Ecto neural progenitor cell (in vitro differentiated cells): ENCODE results near the gene ATP6V1G3.
"Not testable (repeated sequence)": the region's sequence is repeated elsewhere in the genome, so short reads cannot be mapped to it uniquely, and the experiment has no call there.

ENCODE experiments used
- DNase-seq: peaks from one replicate; pipeline ENCODE4 v3.0.0-alpha.2; 2018; ENCODE audit warnings: low spot score

ATP6V1G3 gene

GRCh38 chr1:198496216-198497143 lies 44.0 kb downstream of the ATP6V1G3 start:
- no peak for DNase-seq

- no peak for DNase-seq
Observed at GRCh38 chr1:198495631-198496030, 44.8 kb downstream of the ATP6V1G3 start.

- DNase-seq, result no peak
Observed at GRCh38 chr1:198494658-198495103, 45.8 kb downstream of the ATP6V1G3 start.

GRCh38 chr1:198494139-198494538 lies 46.3 kb downstream of the ATP6V1G3 start:
- no peak for DNase-seq

- DNase-seq, result no peak
Observed at GRCh38 chr1:198493329-198493728, 47.2 kb downstream of the ATP6V1G3 start.

GRCh38 chr1:198492872-198493271 lies 47.6 kb downstream of the ATP6V1G3 start:
- no peak for DNase-seq

GRCh38 chr1:198491596-198491995 lies 48.9 kb downstream of the ATP6V1G3 start:
- no peak for DNase-seq

- DNase-seq, result no peak
Observed at GRCh38 chr1:198491028-198491427, 49.5 kb downstream of the ATP6V1G3 start.

- no peak for DNase-seq
Observed at GRCh38 chr1:198490224-198490623, 50.3 kb downstream of the ATP6V1G3 start.

- DNase-seq, result no peak
Observed at GRCh38 chr1:198486903-198487302, 53.6 kb downstream of the ATP6V1G3 start.

GRCh38 chr1:198483645-198484044 lies 56.8 kb downstream of the ATP6V1G3 start:
- DNase-seq, result no peak

GRCh38 chr1:198483006-198483405 lies 57.5 kb downstream of the ATP6V1G3 start:
- DNase-seq, result no peak

- DNase-seq, result no peak
Observed at GRCh38 chr1:198481661-198482060, 58.8 kb downstream of the ATP6V1G3 start.

GRCh38 chr1:198480876-198481275 lies 59.6 kb downstream of the ATP6V1G3 start:
- no peak for DNase-seq

- DNase-seq, result not testable (repeated sequence)
Observed at GRCh38 chr1:198477354-198477753, 63.1 kb downstream of the ATP6V1G3 start.
